ENCODE data around the gene PIBF1.

DNA sequence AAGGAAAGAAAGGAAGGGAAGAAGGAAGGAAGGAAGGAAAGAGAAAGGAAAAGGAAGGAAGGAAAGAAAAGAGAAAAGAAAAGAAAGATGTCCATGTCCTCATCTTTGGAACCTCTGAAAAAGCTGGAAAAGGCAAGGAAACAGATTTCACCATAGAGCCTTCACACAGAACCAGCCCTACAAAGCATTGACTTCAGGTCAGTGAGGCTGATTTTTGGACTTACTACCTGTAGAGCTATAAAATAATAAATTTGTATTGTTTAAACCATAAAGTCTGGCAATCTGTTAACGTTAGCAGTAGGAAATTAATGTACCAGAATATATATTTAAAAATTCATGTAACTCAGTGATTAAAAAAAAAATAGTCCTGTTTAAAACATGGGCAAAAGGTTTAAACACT, 130.0 kb downstream of the PIBF1 start:
- TF ChIP-seq CTCF (conservative IDR thresholded peaks at IDR 0.05 in 1 of 2, IDR thresholded peaks at IDR 0.05 in 1 of 2; ENCODE audit: extremely low read depth in 1 of 2, insufficient read depth in 1 of 2, low read depth in 1 of 2, low read length in 2 of 2): no peak
- TF ChIP-seq EZH2 (IDR thresholded peaks at IDR 0.05; ENCODE audit: borderline replicate concordance, low read length): no peak

Data from mammary epithelial cell (primary cell).